ENCODE results near the gene CLSTN2.

The CLSTN2 gene

GRCh38 chr3:139935016-139935865, at the start of gene CLSTN2:
TSS of gene CLSTN2 (plus strand) at chr3:139935185.
- peak; percentile 86 for DNase-seq

DNA sequence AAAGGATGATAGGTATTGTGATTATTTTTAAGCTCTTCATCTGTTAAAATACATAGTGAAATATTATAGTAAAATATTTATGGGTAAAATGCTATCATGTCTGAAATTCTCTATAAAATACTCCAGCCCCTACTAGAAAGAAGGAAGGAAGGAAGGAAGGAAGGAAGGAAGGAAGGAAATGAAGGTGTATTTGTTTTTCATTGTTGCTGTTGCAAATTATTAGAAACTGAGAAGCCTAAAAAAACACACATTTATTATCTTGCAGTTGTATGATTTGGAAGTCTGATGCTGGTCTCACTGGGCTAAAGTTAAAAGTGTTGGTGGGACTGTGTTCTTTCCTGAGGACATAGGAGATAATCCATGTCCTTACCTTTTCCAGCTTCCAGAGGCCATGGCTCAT, 47.6 kb upstream of the CLSTN2 start:
- DNase-seq = no peak

- no peak for DNase-seq
Observed at GRCh38 chr3:139888561-139889140, 46.3 kb upstream of the CLSTN2 start.

- no peak for DNase-seq
Observed at GRCh38 chr3:139893267-139893962, 41.6 kb upstream of the CLSTN2 start.

GRCh38 chr3:139893963-139894642, 40.9 kb upstream of the CLSTN2 start:
- DNase-seq = no peak

DNA sequence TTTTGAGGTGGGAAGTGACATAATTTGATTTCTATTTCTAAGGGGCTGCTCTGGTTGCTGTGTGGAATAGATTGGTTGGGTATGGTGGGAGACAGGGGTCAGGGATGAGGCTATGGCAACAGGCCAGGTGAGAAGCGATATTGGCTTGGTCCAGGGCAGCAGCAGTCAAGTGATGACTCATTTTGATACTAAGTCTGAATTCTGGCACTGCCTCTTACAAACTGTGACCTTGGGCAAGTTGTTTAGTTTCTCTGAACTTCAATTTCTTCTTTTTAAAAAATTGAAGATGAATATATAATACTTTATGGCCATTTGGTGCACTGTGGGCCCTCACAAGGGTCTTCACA, 40.4 kb upstream of the CLSTN2 start:
- DNase-seq = no peak

DNA sequence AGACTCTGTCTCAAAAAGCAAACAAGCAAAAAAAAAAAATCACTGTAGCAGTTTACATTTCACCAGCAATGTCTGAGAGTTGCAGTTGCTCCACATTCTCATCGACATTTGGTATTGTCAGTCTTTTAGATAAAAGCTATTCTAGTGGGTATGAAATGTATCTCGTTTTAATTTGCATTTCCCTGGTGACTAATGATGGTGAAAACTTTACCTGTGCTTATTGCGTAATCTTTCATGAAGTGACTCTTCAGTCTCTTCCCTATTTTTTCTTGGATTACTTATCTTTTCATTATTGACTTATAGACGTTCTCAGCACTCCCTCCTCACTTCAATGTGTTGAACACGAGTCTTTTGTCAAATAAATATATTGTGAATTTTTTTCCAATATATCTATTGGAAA, 37.2 kb upstream of the CLSTN2 start:
- no peak for DNase-seq

- DNase-seq = no peak
Observed at GRCh38 chr3:139906418-139906817, 28.6 kb upstream of the CLSTN2 start.

DNA sequence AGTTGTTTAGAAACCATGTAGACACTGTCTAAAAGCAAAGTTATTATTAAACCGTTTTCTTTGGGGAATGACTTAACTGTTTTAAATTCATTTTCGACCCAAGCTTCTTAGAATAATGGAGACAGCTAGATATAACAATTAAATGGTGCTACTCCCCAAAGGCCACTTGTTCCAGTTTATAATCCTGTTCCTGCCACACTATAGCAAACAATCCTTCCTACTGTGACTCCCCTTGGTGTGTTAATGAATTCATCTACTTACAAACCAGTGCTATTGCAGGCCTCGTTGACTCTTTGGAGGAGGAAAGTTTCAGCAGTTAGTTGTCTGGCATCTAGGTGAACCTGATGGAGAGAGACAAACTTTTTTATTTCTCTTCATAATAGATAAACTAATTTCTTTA, 25.2 kb upstream of the CLSTN2 start:
- peak; percentile 1 for DNase-seq

GRCh38 chr3:139916271-139916670, 18.7 kb upstream of the CLSTN2 start:
- DNase-seq = peak; percentile 52

GRCh38 chr3:139917226-139917785, 17.7 kb upstream of the CLSTN2 start:
- DNase-seq = no peak

DNA sequence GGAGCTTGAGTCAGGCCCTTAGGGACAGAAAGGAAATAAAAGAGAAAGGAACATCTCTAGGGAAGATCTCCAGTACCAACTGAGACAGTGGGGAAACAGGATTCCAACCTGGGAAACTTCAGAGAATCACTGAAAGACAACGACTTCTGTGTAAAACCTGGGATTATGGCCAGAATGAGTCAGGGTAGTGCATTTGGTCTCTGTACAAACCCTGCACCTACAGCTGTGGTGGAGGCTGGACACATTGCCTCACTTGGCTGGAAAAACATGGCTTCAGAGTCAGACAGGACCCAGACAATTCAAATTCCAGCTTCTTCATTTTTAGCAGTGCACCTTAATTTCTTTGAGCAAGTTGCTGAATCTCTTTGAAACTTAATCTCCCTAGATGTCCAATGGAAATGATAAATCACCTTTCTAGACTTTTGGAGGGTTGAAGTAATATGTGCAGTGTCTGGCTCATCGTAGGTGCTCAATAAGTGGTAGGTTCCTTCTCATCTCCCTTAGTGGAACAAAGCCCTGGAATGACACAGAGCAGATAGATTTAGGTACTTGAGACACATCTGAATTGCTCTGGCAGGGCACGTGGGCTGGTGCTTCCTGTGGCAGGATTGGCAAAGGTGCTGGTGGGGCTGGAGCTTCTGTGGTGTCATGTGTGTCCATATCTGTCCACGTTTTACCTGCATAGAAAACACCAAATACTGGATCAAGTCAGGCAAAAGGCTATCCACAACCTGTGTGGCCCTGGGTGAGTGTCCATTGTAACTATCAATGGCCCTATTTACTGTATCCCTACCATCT, 6.1 kb upstream of the CLSTN2 start:
- no peak for DNase-seq

DNA sequence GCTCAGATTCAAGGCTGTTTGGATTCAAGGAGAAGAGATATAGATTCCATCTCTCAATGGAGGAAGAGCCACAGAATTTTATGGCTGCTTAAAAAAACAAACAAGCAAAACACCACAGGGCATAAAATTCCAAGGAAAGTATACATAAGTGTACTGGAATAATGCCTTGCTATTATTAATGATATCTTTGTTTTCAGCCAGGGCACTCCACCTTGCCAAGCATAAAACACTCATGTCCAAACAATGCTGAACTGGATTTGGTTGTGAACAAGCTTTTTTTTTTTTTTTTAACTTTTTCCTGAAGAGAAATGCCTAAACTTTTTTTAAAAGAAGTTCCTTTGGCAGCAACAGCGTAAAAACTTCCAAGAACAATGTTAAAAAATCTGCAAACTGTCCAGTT, 4.8 kb upstream of the CLSTN2 start:
- no peak for DNase-seq

GRCh38 chr3:139933766-139934165, 1.2 kb upstream of the CLSTN2 start:
- DNase-seq = peak; percentile 29

DNA sequence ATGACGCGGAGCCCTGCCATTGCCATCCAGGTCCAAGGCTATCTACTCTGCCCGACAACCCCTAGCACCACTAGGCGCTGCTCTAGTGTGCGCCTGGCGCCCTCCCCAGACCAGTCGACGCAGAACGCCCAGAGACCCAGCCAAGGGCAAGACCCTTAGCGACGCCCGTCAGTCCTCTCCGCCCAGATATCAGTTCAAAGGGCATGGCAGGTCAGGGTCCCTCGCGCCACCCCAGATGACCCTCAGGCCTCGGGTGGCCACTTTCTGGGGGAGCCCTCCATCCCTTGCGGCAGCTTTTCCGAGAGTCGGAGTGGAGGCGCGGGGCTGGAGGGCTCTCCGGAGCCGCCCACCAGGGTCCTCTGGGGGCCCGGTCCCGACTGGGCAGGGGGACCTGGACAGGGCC, 371 bp upstream of the CLSTN2 start:
- DNase-seq = peak; percentile 79

GRCh38 chr3:139935866-139936817, 1.2 kb downstream of the CLSTN2 start:
- DNase-seq = peak; percentile 74

GRCh38 chr3:139937674-139938279, 2.8 kb downstream of the CLSTN2 start:
- peak; percentile 50 for DNase-seq

- no peak for DNase-seq
Observed at GRCh38 chr3:139939681-139940190, 4.8 kb downstream of the CLSTN2 start.

GRCh38 chr3:139940622-139941021, 5.6 kb downstream of the CLSTN2 start:
- peak; percentile 49 for DNase-seq

DNA sequence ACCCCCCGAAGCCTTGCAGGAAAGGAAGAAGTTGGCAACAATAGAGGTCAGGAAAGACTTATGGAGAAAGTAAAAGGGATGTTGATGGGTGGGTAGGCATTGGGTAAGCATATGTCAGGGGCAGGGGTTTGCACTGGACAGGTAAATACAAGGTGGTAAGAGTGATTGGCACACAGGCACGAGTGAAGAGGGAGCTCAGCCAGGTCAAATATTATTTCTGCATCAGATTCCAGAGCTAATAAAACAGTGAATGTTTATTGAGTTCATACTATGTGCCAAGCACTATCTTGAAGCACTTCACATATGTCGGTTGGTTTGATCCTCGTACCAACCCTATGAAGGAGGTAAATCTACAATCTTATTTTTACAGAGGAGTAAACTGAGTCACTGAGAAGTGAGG, 6.6 kb downstream of the CLSTN2 start:
- DNase-seq = no peak

Data from NCI-H69 (cell line).